Astrocyte of the cerebellum (primary cell): ENCODE results near the gene ARF4.
A peak's percentile ranks its signal among the peaks of the same experiment; 100 is the strongest.
"Not testable (repeated sequence)": the region's sequence is repeated elsewhere in the genome, so short reads cannot be mapped to it uniquely, and the experiment has no call there.

Experiments
- DNase-seq: peaks from one replicate; pipeline ENCODE4 v3.0.0-alpha.2; 2011; ENCODE audit warnings: low read depth
- H3K4me3 ChIP-seq: 2 replicates; pipeline ENCODE4 v1.5.1; 2011; ENCODE audit warnings: mild to moderate bottlenecking, low read depth, low read length, moderate library complexity
- CTCF ChIP-seq: IDR thresholded peaks from 2 replicates; pipeline ENCODE4 v1.5.1; 2012; ENCODE audit warnings: low read length, low read depth, moderate library complexity, mild to moderate bottlenecking; ENCODE audit errors: missing control alignments
- in situ Hi-C: cut with HindIII; loops from 2 replicates; pipeline ENCODE4 v1.10.0; 2017; ENCODE audit warnings: low sequenced_read_pairs

ARF4 gene

GRCh38 chr3:57597127-57597923, at the start of gene ARF4:
ARF4 (minus strand) TSS chr3:57597344; CDS start chr3:57597140, 204 bp downstream.
- peak; percentile 99 for DNase-seq
- H3K4me3 ChIP-seq: peak within 1 kb of the TSS; percentile 89
- in situ Hi-C loops: loop anchor here (5.0 kb wide), 1 partner anchor 70 kb away; no protein-coding TSS in a partner anchor
- TF ChIP-seq CTCF: peak; percentile 20

- DNase-seq: no peak
- in situ Hi-C loops: no loop called here
- TF ChIP-seq CTCF: peak; percentile 9
- no peak overlapping the region for H3K4me3 ChIP-seq
Measured at GRCh38 chr3:57646723-57647122, 49.6 kb upstream of the ARF4 start.

GRCh38 chr3:57644740-57645139, 47.6 kb upstream of the ARF4 start:
- TF ChIP-seq CTCF: no peak
- DNase-seq: no peak
- in situ Hi-C loops: no loop called here
- H3K4me3 ChIP-seq: no peak overlapping the region

GRCh38 chr3:57637391-57637790, 40.2 kb upstream of the ARF4 start:
- in situ Hi-C loops: no loop called here
- H3K4me3 ChIP-seq: no peak overlapping the region
- no peak for DNase-seq
- TF ChIP-seq CTCF: no peak

- H3K4me3 ChIP-seq, in situ Hi-C loops, DNase-seq: not testable (repeated sequence)
Measured at GRCh38 chr3:57634259-57634658, 37.1 kb upstream of the ARF4 start.

GRCh38 chr3:57627976-57628375, 30.8 kb upstream of the ARF4 start:
- in situ Hi-C loops: no loop called here
- DNase-seq: no peak
- H3K4me3 ChIP-seq: no peak overlapping the region
- TF ChIP-seq CTCF: no peak

- H3K4me3 ChIP-seq: no peak overlapping the region
- in situ Hi-C loops: no loop called here
- no peak for DNase-seq
- no peak for TF ChIP-seq CTCF
Measured at GRCh38 chr3:57624801-57625200, 27.7 kb upstream of the ARF4 start.
